ENCODE measurements around the gene FSTL3. TPM values are rescaled to one million over a fixed set of nuclear protein-coding genes. Genes with fewer than 3 reads are reported as not detected.

The FSTL3 gene
- total and polyA plus RNA-seq, 2 of the 8 experiments (the other 6 are each of a cell fraction or from before 2014, with no cell fraction given) = 8.1 to 11.8 TPM

DNA sequence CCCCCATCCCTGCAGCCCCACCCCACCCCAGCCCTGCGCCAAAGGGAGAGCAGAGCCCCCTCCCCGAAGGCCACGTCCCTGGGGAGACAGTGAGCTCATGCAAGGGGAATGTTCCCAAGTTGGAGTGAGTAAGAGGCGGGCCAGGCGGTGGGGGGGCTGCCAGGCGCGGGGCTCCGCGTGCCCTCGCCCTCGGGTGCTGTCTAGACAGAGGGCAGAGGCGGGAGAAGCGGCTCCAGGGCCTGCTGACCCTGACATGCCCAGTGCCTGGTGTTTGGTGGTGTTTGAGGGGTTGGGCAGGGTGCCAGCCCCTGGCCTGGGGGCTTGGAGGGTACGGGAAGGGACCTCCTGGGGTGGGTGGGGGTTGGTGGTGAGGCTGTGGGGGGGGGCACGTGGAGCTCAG, 1.0 kb downstream of the FSTL3 start:
- Histone ChIP-seq H3K9ac (replicated peaks in 1 of 4; ENCODE audit: extremely low read depth in 1 of 4, low read depth in 3 of 4, low read length in 3 of 4) (no peak overlapping the region), H4K8ac (ENCODE audit: extremely low read depth, insufficient read depth, low read length) (no peak overlapping the region), H3K4me1 (replicated peaks in 1 of 4; ENCODE audit: control insufficient read depth in 3 of 4, insufficient read depth in 4 of 4, low read length in 3 of 4) (peaks cover 0 to 10% (median 1%) of the 10 kb centered on the region in 4 experiments; a peak in 4 of 7 replicates), H3K14ac (ENCODE audit: insufficient read length) (no peak overlapping the region), H3K23me2 (ENCODE audit: low read depth, low read length) (peaks cover 6% of the 10 kb centered on the region; the same call in 1 of the 2 replicates), H3K23ac (ENCODE audit: insufficient read length) (no peak overlapping the region), H3K4me3 (ENCODE audit: extremely low read depth in 1 of 4, insufficient read depth in 2 of 4, low read depth in 3 of 4, low read length in 4 of 4) (no peak overlapping the region), H2BK20ac (ENCODE audit: low read length) (no peak overlapping the region), H2BK5ac (ENCODE audit: low read depth, low read length) (no peak overlapping the region), H3K27me3 (replicated peaks in 1 of 4; ENCODE audit: control insufficient read depth in 3 of 4, extremely low read depth in 1 of 4, insufficient read depth in 3 of 4, low read length in 3 of 4) (peaks cover 0 to 22% (median 10%) of the 10 kb centered on the region in 4 experiments; a peak in 5 of 7 replicates), H2BK120ac (replicated peaks; ENCODE audit: low read depth, low read length) (no peak overlapping the region), H3K4me2 (ENCODE audit: insufficient read depth in 1 of 2, low read depth in 2 of 2, low read length in 2 of 2) (no peak overlapping the region), H2BK15ac (ENCODE audit: low read length) (no peak overlapping the region), H3K18ac (ENCODE audit: extremely low read depth, low read length) (no peak overlapping the region), H3K27ac (ENCODE audit: low read depth, low read length) (no peak overlapping the region), H3K4ac (replicated peaks; ENCODE audit: insufficient read length, low read depth, low read length) (no peak overlapping the region), H4K5ac (ENCODE audit: insufficient read length, low read depth, low read length) (no peak overlapping the region), H3K56ac (replicated peaks; ENCODE audit: insufficient read length, low read depth, low read length) (no peak overlapping the region), H4K20me1 (replicated peaks in 1 of 2; ENCODE audit: control insufficient read depth in 1 of 2, insufficient read depth in 2 of 2, low read length in 2 of 2) (peaks cover 0 to 7% of the 10 kb centered on the region in 2 experiments), H3K9me3 (ENCODE audit: insufficient read depth in 2 of 2, low read depth in 1 of 2, low read length in 1 of 2) (no peaks in the 10 kb centered on the region), H2AK5ac (ENCODE audit: low read depth, low read length) (no peak overlapping the region), H2AFZ (ENCODE audit: low read length) (no peak overlapping the region), H2BK12ac (ENCODE audit: low read depth, low read length) (no peak overlapping the region), H3K79me2 (ENCODE audit: control insufficient read depth in 1 of 2, insufficient read depth in 2 of 2, low read length in 2 of 2) (no peaks in the 10 kb centered on the region), H3K36me3 (ENCODE audit: control insufficient read depth in 2 of 4, insufficient read depth in 4 of 4, low read length in 3 of 4) (no peaks in the 10 kb centered on the region), H3K79me1 (ENCODE audit: low read depth, low read length) (0 out of 2 replicates have a peak, but pooled peaks cover 3% of the 10 kb centered on the region), H4K91ac (replicated peaks; ENCODE audit: insufficient read length, low read length) (no peak overlapping the region)
- TF ChIP-seq, protein P1, sequence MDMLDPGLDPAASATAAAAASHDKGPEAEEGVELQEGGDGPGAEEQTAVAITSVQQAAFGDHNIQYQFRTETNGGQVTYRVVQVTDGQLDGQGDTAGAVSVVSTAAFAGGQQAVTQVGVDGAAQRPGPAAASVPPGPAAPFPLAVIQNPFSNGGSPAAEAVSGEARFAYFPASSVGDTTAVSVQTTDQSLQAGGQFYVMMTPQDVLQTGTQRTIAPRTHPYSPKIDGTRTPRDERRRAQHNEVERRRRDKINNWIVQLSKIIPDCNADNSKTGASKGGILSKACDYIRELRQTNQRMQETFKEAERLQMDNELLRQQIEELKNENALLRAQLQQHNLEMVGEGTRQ (IDR thresholded peaks at IDR 0.05; ENCODE audit: low read length) = no peak
- no peak for TF ChIP-seq KDM1A (IDR thresholded peaks at IDR 0.05; ENCODE audit: borderline replicate concordance, low read length)
- TF ChIP-seq CHD1 (IDR thresholded peaks at IDR 0.05; ENCODE audit: low read depth, low read length) = no peak
- TF ChIP-seq NANOG (IDR thresholded peaks at IDR 0.05; ENCODE audit: insufficient read depth, low read depth, low read length, poor library complexity, severe bottlenecking) = no peak
- no peak for TF ChIP-seq RXRA (IDR thresholded peaks at IDR 0.05; ENCODE audit: insufficient read depth, low read depth, low read length)
- FAIRE-seq = no peak
- ChIA-PET CTCF (ENCODE audit: partially characterized antibody) (interaction anchor here (0.6 to 1.2 kb wide), 5 partner anchors 9 to 167 kb away, joined by 3 to 5 read pairs (median 3); no protein-coding TSS in a partner anchor), POLR2A (ENCODE audit: partially characterized antibody) (interaction anchor here (1.1 to 1.4 kb wide), 2 partner anchors 14 to 31 kb away, joined by 3 to 5 read pairs; partner anchors contain the start of gene PALM)
- no peak for DNase-seq (ENCODE audit: low read depth in 1 of 2, low spot score in 2 of 2)
- WGBS, 2 experiments (ENCODE audit: extremely low coverage in 1 of 2, insufficient coverage in 1 of 2, insufficient read length in 1 of 2, insufficient replicate concordance in 2 of 2, low coverage in 1 of 2, low lambda C conversion rate in 2 of 2, missing lambda C conversion rate in 1 of 2) = 53% methylated on average over 13 of the region's 15 CpGs; no CpG with 5 or more reads in 1 of the 2 experiments
